ENCODE measurements around the gene ERGIC1.

- TF ChIP-seq EGR1 (IDR thresholded peaks at IDR 0.05; ENCODE audit: borderline replicate concordance in 1 of 2, low read depth in 2 of 2, low read length in 2 of 2) = no peak
- no peak for TF ChIP-seq HCFC1 (IDR thresholded peaks at IDR 0.05; ENCODE audit: low read length)
Measured at GRCh38 chr5:172891716-172892421, 57.8 kb downstream of the ERGIC1 start.
